HG02763 (cell line): Measurements from ENCODE around the gene RNU1-1.
"Not testable (repeated sequence)": the region's sequence is repeated elsewhere in the genome, so short reads cannot be mapped to it uniquely, and the experiment has no call there.

Experiments
- ATAC-seq: cut with Tn5 transposase; IDR thresholded peaks from one replicate; pipeline ENCODE4 v1.9.1; 2021; ENCODE audit warnings: mild to moderate bottlenecking, moderate library complexity; ENCODE audit not compliant: unreplicated experiment

The RNU1-1 gene

DNA sequence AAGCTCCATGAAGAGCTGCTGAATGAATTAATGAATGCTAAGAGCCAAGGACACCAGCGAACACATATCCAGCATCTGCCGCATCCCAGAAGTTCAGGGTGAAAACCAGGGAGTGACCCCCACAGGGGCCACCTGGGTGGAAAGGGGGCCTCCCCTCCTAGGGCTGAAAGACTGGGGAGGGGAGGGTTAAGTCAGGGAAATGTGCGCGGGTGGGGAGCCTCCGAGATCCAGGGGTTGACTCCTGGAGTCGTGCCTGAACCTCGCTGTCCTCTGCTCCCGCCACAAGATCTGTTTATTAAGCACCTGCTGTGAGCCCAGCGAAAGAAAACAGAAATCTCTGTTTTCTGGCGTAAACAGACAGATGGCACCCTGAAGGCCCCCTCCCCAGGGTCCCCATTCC is 16.0 kb downstream of the RNU1-1 start:
- not testable (repeated sequence) for ATAC-seq

DNA sequence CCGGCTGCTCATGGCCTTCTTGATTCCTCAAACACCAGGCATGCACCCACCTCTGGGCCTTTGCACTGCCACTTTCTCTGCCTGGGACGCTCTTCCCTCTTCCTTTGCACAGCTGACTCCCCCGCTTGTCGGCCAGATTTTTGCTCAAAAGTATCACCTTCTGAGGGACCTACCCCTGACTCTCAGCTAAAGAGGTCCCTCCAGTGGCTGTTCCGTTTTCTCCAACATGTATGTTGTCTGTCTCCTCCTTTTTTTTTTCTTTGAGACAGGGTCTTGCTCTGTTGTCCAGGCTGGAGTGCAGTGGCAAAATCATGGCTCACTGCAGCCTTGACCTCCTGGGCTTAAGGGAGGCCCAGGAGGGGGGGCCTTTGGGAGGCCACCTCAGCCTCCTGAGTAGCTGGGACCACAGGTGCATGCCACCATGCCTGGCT is 16.6 kb downstream of the RNU1-1 start:
- ATAC-seq, result not testable (repeated sequence)

DNA sequence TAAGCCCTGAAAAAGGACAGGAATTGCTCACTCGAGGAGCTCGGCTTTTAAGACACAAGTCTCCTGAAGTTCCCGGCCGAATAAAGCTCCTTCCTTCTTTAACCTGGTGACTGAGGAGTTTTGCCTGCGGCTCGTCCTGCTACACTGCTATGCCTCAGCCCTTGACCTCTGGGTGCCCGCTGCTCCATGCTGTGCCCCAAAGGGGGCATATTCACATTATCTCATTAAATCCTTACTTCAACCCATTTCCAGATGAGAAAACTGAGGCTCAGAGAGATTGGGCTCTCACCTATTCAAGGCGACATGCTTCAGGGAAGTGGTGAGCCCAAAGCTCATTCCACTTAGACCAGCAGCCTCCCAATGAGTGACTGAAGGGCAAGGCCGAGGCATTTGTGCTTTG is 20.4 kb downstream of the RNU1-1 start:
- ATAC-seq, result not testable (repeated sequence)

DNA sequence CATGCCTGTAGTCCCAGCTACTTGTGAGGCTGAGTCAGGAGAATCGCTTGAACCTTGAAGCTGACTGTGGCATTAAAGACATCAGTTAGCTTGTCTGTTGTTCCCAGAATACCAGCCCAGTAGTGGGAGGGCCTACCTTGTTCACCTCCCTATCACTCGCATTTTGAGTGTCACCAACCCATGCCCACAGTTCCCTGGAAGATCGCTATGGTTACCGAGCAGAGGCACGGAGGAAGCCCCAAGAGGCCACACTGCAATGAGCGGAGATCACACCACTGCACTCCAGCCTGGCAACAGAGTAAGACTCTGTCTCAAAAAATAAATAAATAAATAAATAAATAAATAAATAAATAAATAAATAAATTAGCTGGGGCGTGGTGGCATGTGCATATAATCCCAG is 21.1 kb downstream of the RNU1-1 start:
- not testable (repeated sequence) for ATAC-seq

DNA sequence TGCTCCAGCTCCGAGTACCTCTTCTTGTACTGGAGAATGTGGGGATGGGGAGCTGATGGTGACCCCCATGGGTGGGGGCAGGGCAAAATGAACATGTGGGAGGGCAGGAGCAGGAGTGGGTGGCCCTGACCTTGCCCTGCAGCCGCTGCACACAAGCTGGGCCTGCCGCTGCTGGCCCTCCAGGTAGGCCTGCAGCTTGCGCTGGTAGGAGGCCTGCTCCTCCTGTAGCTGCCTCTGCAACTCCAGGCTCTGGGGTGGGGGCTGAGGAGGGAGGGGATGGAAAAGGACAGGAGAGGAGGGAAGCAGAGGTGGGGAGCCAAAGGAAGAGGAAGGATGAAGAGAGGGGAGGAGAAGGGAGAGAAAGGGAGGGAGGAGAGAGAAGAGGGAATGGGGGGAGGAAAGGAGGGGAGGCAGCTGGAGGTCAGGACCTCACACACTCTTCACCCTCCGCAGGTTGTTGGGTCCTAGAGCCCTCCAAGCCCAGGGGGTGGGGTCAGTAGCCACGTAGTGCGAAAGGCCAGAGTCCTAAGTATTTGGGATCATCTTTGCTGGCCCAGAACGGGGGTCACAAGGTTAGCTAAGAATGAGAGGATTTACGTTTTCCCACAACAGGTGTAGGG is 22.9 kb downstream of the RNU1-1 start:
- no peak for ATAC-seq

DNA sequence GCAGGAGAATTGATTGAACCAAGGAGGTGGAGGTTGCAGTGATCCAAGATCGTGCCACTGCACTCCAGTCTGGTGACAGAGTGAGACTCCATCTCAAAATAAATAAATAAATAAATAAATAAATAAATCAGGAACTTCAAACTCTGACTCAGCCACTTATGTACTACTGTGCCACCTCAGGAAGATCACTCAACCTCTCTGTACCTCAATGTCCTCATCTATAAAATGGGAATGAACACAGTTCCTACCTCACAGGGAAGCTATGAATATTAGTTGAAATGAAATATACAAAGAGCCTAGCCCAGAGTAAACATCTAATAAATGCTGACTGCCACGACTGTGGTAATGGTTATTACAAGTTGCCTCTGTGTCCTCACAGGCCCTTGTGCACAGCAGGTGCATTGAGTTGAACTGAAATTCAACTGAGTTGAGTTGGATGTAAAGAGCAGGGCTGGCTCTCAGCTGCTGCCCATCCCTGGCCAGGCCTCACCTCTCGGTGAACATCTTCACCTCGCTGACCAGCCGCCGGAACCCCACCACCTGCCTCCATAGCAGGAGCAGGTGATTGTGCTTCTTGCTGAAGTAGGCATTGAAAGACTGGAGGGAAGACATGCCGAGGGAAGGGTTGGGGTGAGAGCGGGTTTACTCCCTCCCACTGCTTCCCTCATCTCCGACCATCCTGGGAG is 24.7 kb downstream of the RNU1-1 start:
- not testable (repeated sequence) for ATAC-seq

DNA sequence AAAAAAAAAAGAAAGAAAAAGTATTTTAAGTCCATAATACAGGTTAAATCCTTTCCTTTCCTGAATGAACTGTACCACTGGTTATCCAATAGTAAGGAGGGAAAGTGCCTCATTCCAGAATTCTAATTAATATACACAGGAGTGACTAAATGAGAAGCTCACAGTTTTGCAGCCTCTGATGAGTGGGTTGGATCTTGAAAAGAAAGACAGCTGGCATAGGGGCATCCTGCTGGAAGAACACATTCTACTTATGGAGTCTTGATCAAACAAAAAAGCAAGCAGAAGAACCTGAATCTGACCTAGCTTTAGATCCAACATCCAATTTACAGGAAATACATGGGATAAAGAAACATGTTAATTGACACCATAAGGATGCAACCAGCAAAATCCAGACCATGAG is 27.1 kb downstream of the RNU1-1 start:
- ATAC-seq, result not testable (repeated sequence)

DNA sequence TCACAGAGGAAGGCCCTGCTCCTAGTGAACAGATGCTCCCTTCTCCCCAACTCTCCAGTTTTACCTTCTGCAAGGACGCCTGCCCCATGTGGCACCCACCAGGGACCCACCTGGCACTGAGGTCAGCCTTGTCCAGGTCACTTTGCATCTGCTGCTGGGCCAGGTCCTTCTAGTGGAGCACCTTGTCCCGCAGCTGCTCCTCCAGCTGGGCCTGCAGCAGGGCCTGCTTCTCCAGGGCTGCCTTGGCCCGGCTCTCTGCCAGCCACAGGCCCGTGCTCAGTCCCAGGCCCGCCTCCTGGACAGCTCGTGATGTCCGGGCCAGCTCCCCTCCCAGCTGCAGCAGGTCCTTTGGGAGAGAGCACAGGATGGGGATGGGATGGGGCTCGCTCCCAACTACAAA is 27.8 kb downstream of the RNU1-1 start:
- ATAC-seq, result not testable (repeated sequence)

DNA sequence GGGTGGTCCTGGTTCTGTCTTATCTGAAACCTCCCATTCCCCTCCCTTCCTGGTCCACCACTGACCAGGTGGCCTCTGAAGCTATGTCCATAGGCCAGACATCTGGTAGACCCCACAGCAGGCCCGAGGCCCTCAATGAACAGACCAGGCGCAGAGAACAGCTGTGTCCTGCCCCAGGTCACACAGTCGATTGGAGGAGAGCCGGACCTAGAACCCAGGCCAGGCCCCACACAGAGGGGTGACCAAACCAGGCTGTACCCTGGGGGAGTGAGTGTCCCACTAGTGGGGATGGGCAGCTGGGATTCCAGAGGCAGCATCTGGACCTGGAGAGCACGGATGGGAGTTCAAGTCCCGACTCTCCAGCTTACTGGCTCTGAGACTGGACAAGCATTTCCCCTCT is 29.2 kb downstream of the RNU1-1 start:
- ATAC-seq, result no peak

DNA sequence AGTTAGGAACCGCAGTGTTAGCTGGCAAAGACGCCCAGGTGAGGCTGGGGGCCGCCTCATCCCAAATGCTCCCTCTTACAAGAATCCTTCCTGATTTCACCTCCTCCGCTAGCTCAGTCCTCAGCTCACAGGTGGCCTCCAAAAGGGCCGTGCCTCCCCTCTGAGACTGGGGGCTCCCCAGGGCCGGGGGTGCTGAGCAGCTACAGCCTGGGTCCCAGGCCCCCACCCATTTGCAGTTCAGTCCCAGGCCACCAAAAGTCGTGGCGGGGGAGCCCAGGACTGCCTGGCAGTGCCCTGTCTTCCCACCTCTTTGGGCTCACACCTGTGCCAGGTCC is 29.6 kb downstream of the RNU1-1 start:
- ATAC-seq, result no peak

DNA sequence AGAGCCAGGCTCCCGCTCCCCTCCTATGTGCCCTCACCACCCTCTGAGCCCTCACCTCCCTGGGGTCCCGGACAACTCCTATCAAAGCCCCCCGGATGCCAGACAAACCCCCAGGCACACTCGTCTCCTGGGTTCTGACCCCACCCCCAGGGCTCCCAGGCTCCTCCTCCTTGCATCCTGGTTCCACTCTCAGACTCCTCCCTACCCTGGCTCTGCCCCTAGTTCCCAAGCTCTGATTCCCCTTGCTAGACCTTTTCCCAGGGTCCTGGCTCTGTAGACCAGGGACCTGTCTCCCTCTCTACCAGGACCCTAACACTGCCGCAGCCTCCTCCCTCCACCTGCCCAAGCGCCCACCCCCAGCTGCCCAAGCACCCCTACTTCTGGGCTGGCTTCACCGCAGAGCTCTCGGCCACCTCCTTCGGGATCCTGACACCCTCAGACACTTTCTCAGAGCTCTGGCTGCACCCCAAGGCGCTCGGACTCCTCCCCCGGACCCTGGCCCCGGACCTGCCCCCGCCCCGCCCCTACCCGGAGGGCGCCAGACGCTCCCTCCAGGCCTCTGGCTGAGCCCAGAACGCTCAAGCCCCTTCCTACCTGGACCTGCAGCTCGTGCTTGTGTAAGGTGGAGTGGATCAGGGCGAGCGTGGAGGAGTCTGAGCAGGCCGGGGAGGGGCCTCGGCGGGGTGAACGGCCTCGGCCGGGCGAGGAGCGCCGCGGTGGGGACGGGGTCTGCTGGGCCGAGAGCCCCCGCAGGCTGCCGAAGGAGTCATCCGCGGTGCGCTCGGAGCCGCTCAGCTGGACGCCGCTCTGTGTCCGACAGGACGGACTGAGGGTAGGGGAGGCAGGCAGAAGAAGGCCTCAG is 30.2 kb downstream of the RNU1-1 start:
- not testable (repeated sequence) for ATAC-seq

DNA sequence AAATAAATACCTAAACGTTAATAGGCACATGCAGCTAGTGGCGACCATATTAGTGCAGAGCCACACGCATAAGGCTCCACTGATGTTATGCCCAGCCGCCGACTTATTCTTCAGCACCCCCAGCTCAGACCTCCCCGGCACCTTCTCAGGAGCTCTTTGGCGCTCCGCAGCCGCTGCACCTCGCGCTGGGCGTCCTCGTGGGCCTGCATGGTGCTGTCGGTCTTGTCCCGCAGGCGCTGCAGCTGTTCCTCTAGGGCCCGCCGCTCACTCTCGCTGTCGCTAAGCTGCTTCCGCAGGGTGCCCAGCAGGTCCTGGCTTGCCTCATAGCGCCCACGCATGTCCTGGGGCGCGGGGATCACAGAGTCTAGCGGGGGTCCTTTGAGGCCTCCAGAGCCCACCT is 30.9 kb downstream of the RNU1-1 start:
- ATAC-seq, result not testable (repeated sequence)

DNA sequence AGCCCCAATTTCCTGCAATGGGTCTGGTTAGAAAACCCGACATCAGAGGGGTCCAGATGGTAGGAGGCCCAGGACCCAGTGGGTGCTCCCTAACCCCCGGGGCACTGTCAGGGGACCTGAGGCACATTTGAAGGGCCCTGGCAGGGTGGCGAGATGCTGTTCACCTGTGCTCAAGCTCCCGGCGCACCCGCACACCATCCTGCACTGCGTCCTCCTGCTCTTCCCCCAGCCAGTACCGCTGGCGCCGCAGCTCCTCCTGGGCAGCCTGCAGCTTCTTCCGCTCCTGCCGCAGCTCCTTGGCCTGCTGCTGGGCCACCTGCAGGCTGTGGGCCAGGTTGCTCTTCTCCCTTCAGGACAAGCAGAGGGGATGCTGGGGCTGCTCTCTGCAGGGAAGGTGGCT is 36.0 kb downstream of the RNU1-1 start:
- no peak for ATAC-seq

DNA sequence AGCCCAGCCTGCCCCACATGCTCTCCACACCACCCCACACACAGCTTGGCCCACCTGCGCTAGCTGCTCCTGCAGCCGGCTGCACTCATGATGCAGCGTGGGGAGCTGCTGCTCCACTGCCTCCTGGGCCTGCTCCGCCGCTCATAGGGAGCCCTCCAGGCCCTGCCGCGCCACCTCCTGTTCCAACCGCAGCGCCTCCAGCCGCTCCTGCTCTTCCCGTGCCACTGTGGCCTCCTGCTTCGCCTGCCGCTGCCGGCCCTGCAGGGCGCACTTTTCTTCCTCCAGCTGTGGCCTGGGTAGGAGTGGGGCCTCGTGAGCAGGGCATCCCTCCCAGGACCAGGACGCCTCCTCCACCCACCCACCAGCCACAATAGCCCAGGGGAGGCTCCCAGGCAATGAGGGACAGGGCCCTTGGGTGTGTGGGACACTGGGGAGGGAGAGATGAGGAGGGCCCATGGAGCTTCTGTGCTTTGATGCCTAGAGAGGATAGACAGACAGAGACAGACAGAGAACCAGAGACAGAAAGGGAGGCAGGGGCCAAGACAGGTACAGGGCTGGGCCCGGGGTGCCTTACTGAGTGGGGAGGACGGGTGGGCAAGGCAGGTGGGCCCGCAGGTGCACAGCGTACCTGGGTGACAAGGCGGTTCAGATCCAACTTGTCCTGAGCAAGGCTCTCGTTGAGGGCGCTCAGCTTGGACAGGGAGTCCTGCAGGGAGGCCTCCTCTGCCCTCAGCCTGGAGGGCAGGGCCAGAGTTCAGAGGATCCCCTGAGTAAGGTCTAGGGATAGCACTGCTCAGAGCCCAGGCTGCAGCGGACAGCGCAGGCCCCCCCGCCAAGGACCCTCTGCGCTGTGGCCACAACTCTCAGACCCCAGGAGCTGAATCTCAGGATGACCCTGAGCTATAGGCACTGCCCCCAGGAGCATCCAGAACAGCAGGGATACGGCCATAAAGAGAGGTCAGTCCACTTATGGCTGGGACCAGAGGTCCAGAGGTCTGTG is 38.0 kb downstream of the RNU1-1 start:
- ATAC-seq, result not testable (repeated sequence)

DNA sequence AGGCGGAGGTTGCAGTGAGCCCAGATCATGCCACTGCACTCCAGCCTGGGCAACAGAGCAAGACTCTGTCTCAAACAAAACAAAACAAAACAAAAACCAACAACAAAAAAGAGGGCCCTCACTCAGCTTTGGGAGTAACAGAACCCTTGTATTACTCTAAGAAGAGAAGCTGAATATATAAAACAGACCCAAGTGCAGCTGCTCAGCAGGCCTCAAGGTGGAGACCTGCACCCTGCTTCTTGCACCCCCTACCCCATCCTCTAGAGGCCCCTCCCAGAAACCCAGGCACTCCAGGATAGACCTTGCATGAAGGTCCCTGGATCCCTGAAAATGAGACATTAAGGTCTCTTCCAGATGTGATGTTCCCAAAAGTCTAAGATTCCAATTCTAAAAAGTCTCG is 39.2 kb downstream of the RNU1-1 start:
- not testable (repeated sequence) for ATAC-seq

DNA sequence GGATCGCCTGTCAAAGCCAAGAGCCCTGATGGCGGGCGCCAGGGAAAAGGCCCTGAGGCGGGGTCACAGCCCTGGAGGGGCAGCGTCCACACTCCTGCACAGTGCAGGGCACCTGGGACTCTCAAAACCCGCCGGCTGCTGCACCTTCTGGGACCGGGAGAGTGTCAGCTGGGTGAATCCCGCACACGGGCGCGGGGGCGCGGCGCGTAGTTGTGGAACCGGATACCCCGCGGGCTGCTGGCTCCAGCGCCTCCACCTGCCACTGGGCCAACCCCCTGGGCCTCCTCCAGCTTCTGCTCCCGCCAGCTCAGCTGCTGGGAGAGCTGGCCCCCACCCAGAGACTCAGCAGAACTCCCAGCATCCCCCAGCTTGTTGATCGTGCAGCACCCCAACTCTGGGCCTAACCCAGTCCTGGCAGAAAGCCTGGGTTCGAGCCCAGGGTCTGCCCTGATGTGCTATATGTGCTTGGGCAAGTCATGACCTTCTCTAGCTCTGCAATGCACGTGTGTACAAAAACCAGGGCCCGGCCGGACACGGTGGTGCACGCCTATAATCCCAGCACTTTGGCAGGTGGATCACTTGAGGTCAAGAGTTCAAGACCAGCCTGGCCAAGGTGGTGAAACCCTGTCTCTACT is 39.8 kb downstream of the RNU1-1 start:
- no peak for ATAC-seq

DNA sequence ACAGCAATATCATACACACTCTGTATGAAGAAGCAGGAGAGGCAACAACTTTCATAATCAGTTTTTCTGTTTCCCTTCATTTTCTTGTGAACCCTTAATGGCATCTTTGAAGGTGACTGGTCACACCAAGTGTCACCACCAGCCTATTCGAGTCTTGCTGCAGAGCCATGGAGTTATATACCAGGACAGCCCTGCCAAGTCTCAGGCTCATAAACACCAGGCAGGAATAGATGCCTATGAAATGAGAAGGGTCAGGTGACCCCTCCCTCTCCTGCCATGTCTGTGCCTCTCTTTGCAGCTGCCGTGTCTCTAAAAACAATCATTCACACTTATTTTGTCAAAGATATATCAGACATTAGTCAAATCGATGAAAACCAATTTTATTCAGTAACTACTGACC is 45.5 kb downstream of the RNU1-1 start:
- ATAC-seq, result no peak

DNA sequence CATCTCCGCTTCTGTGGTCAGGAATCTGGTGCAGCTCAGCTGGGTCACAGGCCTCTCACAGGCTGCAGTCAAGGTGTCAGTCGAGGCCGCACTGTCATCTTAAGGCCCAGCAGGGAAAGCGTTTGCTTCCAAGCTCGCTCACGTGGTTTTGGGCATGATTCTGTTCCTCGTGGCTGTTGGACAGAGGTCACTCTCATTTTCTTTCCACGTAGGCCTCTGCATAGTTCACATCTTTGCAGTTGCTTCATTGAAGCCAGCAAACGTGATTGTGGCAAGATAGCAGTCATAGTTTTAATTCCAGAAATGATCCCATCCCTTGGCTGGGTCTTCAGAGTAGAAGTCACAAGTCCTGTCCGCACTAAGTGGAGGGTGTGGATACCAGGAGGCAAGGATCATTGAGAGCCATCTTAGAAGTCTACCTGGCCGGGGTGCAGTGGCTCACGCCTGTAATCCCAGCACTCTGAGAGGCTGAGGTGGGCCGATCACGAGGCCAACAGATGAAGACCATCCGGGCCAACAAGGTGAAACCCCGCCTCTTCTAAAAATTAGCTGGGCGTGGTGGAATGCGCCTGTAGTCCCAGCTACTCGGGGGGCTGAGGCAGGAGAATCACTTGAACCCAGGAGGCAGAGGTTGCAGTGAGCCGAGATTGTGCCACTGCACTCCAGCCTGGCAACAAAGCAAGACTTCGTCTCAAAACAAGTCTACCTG is 49.0 kb downstream of the RNU1-1 start:
- ATAC-seq, result no peak
